HG02623 (cell line): ENCODE measurements around the gene GET4.
"Not testable (repeated sequence)": the region's sequence is repeated elsewhere in the genome, so short reads cannot be mapped to it uniquely, and the experiment has no call there.

Experiments
- ATAC-seq: cut with Tn5 transposase; IDR thresholded peaks from one replicate; pipeline ENCODE4 v1.9.1; 2021; ENCODE audit warnings: moderate library complexity; ENCODE audit not compliant: unreplicated experiment

Gene GET4

DNA sequence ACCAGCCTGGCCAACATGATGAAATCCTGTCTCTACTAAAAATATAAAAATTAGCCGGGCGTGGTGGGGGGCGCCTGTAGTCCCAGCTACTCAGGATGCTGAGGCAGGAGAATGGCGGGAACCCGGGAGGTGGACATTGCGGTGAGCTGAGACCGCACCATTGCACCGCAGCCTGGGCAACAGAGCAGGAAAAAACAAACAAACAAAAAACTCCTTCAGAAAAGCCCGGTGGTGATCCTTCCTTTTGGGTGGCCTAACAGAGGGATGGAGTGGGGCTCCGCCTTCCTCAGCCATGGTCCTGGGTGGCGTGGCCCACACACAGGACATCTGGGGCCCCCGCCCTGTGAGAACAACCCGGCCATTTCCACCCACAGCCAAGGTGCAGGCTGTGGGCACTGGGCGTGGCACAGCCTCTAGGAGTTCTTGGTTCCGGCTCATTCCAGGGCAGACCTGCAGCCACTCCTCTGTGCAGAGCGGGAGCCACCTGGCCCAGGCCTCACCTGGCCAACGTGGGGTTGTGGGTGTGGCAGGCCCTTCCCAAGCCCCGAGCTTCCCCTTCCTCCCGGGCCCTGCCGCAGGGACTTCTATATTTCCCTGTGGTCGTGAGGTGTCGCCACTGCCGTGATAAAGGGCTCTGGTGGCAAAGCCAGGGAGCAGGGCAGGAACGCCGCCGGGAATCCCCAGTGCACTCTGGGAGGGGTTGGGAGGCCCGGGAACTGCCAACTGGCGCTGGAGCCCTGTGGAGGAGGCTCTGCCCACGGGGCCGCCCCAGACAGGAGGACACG is 37.6 kb downstream of the GET4 start:
- ATAC-seq = no peak

DNA sequence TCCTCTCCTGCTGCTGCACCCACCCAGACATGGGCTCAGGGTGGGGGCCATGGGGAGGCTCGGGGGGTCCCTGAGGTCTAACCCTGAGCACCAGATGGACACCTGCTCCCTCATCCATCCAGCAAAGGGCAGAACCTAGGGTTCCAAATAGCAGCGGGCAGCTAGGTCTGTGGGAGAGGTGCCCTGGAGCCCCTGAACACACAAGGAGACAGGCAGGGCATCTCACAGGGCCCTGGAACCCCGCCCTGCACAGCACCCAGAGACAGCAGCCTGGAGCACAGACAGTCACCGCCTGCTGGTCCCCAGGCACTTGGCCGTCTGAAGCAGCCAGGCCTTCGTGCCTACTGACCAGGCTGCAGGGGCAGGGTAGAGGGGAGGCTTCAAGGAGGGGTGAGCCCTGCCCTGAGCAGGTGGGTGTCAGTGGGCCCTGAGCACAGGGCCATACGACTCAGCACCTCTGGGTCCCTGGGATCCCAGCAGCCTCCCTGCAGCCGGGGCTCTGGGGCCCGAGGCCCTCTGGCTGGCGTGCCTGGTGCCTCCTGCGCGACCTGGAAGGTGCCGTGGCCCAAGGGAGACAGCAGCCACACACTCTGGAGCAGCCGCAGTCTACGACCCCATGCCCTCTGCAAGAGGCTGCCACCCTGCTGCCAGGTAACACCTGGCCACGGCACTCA is 38.3 kb downstream of the GET4 start:
- ATAC-seq = no peak

DNA sequence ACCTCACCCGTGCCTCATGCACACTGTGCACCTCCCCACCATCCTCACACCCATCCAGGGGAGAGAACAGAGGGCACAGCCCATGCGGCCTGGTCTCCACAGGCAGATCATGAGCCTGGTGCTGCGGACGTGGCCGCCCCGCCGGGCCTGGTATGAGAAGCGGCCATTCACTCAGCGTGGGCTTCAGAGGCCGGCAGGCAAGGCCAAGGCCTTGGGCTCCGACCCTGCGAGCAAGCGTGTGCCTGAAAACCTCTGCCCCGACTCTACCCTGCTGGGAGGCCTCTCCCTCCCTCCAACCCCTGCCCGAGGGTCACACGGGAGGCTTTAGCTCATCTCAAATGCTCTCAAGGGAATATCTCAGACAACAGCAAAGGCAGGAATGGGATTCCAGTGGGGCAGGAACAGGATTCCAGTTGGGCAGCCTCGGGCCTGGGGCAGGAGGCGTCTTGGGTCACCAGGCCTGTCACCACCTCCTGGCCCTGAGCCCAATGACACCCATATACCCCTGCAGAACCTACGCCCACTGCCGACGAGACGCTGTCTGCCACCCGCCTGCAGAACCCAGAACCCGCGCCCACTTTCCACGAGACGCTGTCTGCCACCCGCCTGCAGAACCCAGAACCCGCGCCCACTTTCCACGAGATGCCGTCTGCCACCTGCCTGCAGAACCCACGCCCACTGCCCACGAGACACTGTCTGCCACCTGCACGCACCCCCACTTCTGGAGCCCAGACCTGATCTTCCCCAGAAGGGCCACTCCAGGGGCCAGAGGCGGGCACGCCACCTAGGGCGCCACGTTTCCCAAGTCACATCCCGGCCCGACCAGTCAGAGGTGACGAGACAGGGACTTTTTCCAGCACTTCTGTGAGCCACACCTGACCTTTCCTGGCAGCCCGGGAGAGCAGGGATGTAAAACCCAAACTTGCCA is 39.2 kb downstream of the GET4 start:
- ATAC-seq = no peak

DNA sequence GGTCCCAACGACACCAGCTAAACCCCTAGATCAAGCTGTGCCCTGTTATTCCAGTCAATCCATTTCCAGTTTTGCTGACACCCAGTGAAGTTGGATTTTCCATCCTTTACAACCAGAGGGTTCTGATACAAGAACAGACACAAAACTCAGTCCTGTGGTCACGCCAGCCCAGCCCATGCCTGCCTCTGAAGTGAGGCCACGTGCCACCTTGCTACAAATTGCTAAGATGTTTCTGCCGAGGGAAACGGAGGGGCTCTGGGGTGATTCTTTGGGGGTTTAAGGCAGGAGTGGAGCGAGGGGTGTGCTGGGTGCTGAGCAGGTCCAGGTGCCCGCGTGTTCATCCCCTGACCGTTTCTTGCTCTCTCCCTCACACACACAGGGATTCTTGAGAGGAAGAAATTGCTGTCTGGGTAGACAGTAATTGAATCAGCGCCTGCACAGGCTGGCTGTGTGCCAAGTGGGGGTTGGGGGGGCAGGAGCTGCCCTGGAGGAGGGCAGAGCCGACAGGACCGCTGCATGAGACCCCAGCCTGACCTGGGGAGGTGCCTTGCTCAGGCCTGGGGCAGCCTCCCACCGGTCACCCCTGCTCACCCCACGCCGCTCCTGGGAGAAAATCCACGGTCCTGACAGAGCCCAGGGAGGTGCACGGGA is 40.1 kb downstream of the GET4 start:
- ATAC-seq = no peak

DNA sequence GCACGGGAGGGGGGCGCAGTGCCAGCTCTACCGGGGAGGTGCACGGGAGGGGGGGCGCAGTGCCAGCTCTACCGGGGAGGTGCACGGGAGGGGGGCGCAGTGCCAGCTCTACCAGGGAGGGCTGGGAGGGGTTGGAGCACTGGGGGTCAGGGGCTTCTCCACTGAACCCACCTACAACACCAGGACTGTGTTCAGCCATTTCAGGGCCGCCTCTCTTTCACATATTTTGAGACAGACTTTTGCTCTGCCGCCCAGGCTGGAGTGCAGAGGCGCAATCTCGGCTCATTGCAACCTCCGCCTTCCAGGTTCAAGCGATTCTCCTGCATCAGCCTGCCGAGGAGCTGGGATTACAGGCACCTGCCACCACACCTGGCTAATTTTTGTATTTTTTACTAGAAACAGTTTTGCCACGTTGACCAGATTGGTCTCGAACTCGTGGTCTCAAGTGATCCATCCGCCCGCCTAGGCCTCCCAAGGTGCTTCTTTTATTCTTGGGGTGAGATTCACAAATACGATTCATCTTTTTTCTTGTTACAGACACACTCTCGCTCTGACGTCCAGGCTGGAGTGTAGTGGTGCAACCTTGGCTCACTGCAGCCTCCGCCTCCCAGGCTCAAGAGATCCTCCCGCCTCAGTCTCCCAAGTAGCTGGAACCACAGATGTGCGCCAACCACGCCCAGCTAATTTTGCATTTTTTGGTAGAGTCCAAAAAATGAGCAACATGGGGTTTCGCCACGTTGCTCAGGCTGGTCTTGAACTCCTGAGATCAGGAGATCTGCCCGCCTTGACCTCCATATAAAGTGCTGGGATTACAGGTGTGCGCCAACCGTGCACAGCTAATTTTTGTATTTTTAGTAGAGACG is 41.1 kb downstream of the GET4 start:
- no peak for ATAC-seq

DNA sequence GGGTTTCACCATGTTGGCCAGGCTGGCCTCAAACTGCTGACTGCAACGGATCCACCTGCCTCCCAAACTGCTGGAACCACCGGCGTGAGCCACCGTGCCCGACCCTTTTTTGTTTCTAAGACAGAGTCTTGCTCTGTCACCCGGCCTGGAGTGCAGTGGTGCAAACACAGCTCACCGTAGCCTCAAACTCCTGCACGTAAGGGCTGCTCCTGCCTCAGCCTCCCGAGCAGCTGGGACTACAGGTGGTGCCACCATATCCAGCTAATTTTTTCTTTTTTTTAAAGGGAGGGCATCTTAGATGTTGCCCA is 41.7 kb downstream of the GET4 start:
- ATAC-seq = no peak

DNA sequence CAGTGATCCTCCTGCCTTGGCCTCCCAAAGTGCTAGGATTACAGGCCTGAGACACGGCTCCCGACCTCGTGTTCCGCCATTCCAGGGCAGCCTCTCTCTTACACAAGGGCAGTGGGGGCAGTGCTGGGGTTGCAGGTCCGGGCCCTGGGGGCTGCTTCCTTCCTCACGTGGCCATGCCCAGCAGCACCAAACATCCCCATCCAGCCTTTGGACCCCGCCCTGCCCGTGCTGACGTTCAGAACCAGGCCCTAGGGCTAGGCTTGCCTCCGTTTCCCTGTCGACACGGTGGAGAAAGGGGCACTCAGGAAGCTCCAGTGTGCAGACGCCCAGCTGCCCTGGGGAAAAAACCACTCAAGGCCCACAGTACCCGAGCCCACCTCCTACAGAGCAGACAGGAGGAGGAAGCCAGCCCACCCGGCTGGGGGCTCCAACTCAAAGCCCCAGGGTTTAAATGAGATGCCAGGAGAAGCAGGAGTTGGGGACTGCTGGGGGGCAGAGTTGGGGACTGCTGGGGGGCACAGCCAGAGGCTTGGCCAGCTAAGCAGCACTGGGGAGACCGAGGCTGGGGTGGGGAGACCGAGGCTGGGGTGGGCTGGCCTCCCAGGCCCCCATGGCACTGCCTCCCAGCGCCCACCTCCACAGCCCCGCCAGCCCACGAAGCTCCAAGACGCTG is 42.2 kb downstream of the GET4 start:
- ATAC-seq = no peak

DNA sequence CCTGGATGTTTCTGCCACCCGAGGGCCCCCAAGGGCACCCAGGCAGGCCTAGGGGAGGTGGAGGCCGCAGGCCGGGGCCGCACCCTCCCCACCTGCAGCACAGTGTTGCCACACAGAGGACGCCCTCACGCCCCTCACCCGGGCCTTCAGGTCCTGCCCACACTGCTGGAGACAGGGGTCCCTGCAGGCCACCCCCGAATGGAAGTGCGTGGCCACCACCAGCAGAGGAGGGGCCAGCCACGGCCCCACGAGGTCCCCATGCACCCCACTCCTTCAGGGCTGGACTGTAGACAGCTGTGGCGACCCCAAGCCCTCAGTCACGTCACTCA is 42.7 kb downstream of the GET4 start:
- no peak for ATAC-seq

DNA sequence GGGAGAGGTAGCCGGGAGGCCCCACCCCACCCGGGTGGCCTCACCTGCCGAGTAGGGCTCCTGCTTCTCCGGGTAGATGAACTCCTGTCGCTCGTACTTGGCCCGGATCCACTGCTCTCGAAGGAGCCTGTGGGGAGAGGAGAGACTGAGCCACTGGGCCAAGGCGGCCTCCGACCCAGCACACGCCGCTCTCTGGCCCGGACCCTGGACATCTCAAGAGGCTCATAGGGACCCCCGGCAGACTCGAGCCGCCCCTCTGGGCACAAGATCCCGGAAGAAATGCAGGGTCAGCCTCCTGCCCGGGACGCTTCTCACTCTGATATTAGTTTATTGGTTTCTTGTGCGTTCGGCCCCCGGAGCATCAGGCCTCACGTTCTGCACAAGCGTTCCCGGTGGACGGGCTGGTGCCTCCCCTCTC is 43.6 kb downstream of the GET4 start:
- no peak for ATAC-seq

DNA sequence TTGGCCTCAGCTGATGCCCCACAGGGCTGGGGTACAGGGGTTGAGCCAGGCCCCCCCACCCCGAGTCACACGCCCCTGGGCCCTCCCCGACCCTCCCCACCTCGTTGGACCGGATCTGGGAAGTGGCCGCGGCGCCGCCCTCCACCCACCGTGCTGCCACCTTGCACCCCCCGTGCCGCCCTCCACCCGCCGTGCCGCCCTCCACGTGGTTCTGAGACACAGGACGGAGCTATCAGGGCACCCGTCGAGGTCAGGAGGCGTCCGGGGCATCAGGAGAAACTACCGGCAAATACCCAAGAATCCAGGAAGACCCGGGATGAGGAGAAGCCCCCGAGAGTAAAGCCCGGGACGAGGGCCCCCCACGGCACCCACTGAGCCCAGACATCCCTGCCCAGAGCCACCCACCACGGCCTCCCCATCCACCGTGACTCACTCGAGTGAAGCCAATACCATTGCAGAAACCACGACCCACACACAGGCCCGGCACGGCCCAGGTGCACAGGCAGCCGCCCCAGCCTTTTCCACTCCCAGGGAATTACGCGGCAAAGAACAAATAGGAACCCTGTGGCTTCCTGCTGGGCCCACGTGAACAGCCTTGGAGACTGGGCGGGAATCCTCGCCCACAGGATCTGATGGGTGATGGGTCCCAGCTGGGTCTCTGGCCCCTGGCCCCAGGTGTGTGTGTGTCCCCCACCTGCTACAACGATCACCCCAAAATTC is 44.2 kb downstream of the GET4 start:
- no peak for ATAC-seq

DNA sequence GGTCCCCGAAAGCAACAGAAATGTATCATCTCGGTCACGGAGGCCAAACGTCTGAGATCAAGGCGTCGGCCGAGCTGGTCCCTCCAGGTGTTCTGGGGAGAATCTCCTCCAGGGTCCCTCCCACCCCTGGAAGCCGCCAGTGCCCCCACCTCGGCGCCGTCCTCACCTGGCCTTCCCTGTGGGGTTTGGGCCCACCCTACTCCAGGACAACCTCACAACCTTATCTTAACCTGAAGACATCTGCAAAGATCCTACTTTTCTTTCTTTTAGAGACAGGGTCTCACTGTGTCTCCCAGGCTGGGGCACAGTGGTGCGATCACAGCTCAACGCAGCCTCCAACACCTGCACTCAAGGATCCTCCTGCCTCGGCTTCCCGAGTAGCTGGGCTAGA is 44.7 kb downstream of the GET4 start:
- ATAC-seq = no peak

DNA sequence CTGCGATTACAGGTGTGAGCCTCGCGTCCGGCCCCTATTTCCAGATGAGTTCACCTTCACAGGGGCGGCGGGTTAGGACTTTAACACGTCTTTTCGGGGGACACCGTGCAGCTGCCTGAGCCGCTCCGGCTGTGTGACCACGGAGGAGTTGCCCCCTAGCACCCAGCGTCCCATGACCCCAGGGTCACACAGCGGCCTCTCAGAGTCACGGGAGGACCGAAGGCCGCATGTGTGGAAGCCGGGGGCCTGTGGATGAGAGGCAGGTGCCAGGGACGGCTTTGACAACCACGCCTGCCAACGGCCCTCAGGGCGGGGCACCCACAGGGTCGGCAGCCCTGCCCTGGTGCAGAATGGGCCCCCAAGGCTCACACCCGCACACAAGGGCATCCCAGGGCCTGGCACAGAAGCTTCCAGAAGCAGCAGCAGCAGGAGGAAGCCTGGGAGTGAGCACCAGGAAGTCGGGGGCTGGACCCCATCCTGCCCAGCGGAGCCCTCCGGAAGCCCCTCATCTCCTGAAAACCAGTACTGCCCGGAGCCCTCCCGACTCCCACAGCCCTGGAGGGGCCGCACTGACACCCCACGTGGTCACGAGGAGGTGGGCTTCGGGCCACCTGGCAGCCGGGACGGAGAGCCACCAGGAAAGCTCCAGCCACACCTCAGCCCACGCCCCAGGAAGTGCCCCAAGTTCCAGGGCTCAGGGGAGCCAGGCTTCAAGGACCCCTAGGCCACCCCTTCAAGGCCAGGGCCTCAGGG is 45.4 kb downstream of the GET4 start:
- no peak for ATAC-seq

DNA sequence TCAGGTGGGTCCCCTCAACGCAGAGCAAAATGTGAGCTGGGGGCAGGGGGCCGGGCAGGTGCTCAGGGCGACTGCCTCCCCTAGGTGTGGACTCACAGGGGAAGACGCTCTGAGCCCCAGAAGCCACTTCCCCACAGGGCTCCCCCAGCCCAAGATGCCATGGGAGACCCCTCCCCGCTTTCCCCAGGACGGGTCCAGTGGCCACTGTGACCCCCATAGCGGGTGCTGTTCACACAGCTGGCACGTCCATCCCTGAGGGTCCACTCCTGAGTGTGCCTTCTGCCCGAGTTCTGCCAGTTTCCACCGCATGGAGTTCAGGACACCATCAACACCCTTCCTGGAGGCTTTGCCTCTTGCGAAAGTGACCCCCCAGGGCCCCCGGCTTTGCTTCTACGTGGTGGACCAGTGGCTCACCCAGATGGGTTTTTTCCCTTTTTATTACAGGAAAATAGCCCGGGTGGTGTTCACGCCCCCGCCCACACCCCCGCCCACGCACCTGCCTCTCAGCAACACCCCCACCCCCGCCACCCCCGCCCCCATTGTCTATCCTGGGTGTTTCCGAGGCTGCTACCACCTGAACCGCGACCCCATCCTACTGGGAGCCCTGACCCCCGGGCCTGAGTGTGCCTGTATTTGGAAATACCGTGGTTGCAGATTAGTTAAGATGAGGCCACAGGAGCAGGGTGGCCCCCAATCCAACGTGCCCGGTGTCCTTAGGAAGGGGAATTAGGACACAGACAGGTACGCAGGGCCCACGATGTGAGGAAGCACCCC is 46.2 kb downstream of the GET4 start:
- no peak for ATAC-seq

DNA sequence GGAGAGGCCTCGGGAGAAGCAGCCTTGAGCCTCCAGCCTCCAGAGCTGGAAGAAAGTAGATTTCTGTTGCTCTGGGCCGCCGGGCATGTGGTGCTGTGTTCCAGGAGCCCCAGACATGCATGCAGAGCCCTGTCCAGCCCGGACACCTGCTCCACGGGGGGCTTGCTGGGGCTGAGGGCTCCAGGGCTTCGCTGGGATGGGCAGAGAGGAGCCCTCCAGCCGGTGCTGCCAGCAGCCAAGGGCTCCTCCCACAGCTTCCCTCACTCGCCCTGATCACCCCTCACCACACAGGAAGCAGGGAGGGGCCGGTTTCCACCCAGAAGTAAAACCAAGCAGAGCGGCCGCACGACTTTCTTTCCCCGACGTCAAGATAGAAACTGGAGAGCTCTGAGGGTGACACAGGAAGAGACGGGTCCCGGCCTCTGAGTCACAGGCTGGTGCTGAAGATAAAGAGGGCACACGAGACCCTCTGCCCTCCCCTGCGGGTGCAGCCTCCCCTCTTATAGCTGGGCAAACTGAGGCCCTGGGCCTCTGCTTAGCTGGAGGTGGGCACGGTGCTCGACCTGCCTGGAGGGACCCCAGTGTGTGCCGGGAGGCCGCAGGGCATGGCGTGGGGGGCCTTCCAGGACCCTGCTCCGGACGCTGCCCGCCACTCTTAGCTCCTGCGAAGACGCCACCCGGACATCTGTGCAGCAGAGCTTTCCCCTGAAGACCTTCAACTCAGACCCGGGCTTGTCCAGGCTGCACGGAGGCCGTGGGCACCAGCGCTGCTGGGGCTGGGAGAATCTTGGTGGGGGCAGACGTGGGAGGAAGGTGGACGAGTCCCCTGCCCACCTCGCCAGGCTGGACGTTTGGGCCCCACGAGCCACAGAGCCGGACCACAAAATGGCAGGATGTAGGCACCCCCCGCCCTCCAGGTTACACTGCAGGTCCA is 47.0 kb downstream of the GET4 start:
- peak; percentile 83 for ATAC-seq

DNA sequence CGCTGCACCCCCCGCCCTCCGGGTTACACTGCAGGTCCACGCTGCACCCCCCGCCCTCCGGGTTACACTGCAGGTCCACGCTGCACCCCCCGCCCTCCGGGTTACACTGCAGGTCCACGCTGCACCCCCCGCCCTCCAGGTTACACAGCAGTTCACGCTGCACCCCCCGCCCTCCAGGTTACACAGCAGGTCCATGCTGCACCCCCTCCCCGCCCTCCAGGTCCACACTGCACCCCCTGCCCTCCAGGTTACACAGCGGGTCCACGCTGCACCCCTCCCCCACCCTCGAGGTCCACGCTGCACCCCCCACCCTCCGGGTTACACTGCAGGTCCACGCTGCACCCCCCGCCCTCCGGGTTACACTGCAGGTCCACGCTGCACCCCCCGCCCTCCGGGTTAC is 47.7 kb downstream of the GET4 start:
- not testable (repeated sequence) for ATAC-seq

DNA sequence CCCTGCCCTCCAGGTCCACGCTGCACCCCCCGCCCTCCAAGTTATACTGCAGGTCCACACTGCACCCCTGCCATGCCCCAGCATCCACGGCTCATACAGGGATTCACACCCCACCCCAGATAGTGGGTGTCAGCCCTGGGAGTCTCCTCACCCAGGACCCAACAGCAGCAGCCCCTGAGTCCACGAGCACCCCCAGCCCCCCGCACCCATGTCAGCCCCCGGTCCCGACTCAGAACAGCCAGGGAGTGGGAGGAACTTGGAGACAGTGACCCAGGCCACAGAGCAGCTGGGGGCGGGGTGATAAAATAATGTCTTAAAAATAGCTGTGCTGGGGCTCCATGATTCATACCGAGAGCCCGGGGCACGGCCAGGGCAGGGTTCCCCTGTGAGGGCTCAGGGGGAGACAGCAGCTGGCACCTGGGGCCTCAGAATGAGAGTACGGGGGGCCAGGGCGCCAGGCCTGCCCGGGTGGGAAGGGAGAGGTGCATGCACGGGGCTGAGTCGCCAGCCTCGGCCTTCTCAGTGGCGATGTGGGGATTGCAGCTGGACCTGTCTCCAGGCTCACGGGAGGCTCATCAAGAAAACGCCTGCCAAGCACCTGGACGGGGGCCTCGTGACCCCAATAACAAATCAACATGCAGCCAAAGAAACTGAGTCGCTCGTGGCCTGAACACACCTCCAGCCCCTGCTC is 48.3 kb downstream of the GET4 start:
- ATAC-seq = no peak
